Measurements from ENCODE around the gene BCAR3. TPM values are rescaled to one million over a fixed set of nuclear protein-coding genes. Genes with fewer than 3 reads are reported as not detected.

The BCAR3 gene
- total and polyA plus RNA-seq, 4 donors, result 12.2 to 33.3 (median 18.2) TPM

DNA sequence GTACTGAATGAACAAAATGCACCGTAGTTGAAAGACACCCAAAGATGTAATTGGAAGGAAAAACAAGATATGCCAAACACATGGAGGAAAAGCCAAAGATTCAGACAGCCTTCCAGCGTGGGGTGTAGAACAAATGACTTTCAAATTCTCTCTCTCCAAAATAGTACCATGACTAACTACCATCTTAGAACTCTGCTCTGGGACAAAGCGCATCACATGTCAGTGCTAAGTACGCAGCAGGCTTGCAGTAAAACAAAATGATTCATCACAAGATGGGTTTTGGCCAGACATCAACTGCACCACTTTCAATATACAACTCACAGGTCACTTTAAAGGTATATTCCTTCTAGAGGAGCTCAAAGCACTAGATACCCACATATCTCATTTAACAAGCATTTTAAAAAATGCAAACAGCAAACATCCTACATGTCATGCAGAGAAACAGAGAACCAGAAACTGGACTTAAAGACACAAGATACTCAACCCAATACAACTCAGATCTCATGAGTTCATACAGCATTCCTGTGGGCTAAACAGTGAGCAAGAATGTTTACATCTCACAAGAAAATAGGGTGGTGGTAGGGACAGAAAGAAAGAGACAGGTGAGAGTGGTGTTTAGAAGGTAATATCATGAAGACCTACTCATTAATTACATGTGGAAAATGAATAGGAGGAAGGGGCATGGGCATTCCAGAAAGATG is 75.7 kb downstream of the BCAR3 start:
- no peak for ATAC-seq (ENCODE audit: insufficient read depth, low FRiP score)
- Histone ChIP-seq H3K36me3 (ENCODE audit: control insufficient read depth in 4 of 4, insufficient read depth in 4 of 4, low read length in 4 of 4) (no peaks in the 10 kb centered on the region), H3K4me1 (ENCODE audit: control insufficient read depth in 5 of 5, insufficient read depth in 5 of 5, low read length in 5 of 5) (peaks cover 0 to 22% (median 2%) of the 10 kb centered on the region in 5 donors), H3K4me3 (no peak overlapping the region), H3K9ac (ENCODE audit: insufficient read depth in 1 of 2, low read length in 2 of 2) (no peak overlapping the region), H3K27me3 (ENCODE audit: control insufficient read depth in 3 of 3, insufficient read depth in 3 of 3, low read length in 2 of 3) (no peaks in the 10 kb centered on the region), H3K27ac (ENCODE audit: low read depth in 1 of 2, low read length in 1 of 2) (no peak overlapping the region), H3K9me3 (ENCODE audit: control insufficient read depth in 4 of 4, insufficient read depth in 3 of 4, low read length in 3 of 4) (no peaks in the 10 kb centered on the region)
- no peak for DNase-seq
- WGBS, 2 donors, result 88 to 92% methylated on average over 4 of the region's 4 CpGs
- TF ChIP-seq, protein P1, sequence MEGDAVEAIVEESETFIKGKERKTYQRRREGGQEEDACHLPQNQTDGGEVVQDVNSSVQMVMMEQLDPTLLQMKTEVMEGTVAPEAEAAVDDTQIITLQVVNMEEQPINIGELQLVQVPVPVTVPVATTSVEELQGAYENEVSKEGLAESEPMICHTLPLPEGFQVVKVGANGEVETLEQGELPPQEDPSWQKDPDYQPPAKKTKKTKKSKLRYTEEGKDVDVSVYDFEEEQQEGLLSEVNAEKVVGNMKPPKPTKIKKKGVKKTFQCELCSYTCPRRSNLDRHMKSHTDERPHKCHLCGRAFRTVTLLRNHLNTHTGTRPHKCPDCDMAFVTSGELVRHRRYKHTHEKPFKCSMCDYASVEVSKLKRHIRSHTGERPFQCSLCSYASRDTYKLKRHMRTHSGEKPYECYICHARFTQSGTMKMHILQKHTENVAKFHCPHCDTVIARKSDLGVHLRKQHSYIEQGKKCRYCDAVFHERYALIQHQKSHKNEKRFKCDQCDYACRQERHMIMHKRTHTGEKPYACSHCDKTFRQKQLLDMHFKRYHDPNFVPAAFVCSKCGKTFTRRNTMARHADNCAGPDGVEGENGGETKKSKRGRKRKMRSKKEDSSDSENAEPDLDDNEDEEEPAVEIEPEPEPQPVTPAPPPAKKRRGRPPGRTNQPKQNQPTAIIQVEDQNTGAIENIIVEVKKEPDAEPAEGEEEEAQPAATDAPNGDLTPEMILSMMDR (IDR thresholded peaks at IDR 0.05; ENCODE audit: control extremely low read depth, extremely low read depth), result no peak

DNA sequence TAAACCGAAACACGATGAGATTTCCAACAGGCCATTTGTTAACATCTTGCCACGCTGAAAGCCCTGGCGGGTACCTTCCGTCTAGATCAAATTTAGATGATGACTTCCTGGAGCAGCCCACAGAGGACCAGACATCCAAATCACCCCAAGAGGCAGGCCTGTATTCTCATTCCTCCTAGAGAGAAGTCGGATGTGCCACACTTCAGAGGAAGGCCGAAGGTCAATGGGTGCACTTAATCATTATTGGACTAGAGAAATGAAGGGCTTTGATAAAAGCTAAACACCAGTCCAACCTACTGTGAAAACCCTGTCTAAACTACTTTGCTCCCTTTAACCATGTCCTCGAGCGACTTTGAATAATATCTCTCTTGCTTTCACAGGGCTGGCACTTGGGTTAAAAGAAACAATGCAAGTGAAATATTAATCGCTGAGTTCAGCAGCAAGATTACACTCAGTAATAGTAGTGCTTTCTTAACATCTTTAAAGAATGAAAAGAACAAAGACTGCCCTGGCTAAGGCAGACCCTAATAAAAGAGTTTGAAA is 76.5 kb downstream of the BCAR3 start:
- Histone ChIP-seq H3K27me3 (ENCODE audit: control insufficient read depth in 3 of 3, insufficient read depth in 3 of 3, low read length in 2 of 3) (no peaks in the 10 kb centered on the region), H3K9me3 (ENCODE audit: control insufficient read depth in 4 of 4, insufficient read depth in 3 of 4, low read length in 3 of 4) (no peaks in the 10 kb centered on the region), H3K27ac (ENCODE audit: low read depth in 1 of 2, low read length in 1 of 2) (no peak overlapping the region), H3K4me1 (ENCODE audit: control insufficient read depth in 5 of 5, insufficient read depth in 5 of 5, low read length in 5 of 5) (peaks cover 0 to 27% (median 2%) of the 10 kb centered on the region in 5 donors), H3K9ac (ENCODE audit: insufficient read depth in 1 of 2, low read length in 2 of 2) (no peak overlapping the region), H3K36me3 (ENCODE audit: control insufficient read depth in 4 of 4, insufficient read depth in 4 of 4, low read length in 4 of 4) (no peaks in the 10 kb centered on the region), H3K4me3 (no peak overlapping the region)
- DNase-seq (no peak), ATAC-seq (ENCODE audit: insufficient read depth, low FRiP score) (no peak)
- TF ChIP-seq, protein P1 (IDR thresholded peaks at IDR 0.05; ENCODE audit: control extremely low read depth, extremely low read depth), result no peak
- WGBS, 2 donors, result 85 to 89% methylated on average over 10 of the region's 10 CpGs

DNA sequence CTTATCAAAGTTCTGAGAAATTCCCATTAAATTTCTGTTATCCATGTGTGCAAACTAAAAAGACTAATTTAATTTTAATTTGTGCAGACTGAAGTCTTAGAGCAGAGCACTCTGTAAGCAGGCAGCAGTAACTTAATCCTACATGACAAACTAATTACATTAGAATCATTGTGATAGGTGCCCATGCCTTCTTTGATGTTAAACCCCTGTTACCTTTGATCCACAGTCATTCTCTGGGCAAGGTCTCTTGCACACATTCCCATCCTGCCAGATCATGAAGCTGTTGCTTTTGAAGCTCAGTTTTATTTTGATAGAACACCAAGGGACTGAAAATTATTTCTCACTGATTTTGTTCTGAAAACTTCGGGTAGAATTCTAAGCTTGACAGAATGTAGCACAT is 77.2 kb downstream of the BCAR3 start:
- Histone ChIP-seq H3K27me3 (ENCODE audit: control insufficient read depth in 3 of 3, insufficient read depth in 3 of 3, low read length in 2 of 3) (no peaks in the 10 kb centered on the region), H3K4me1 (ENCODE audit: control insufficient read depth in 5 of 5, insufficient read depth in 5 of 5, low read length in 5 of 5) (peaks cover 0 to 24% (median 2%) of the 10 kb centered on the region in 5 donors), H3K9me3 (ENCODE audit: control insufficient read depth in 4 of 4, insufficient read depth in 3 of 4, low read length in 3 of 4) (no peaks in the 10 kb centered on the region), H3K27ac (ENCODE audit: low read depth in 1 of 2, low read length in 1 of 2) (no peak overlapping the region), H3K9ac (ENCODE audit: insufficient read depth in 1 of 2, low read length in 2 of 2) (no peak overlapping the region), H3K36me3 (ENCODE audit: control insufficient read depth in 4 of 4, insufficient read depth in 4 of 4, low read length in 4 of 4) (no peaks in the 10 kb centered on the region), H3K4me3 (no peak overlapping the region)
- DNase-seq (no peak), ATAC-seq (ENCODE audit: insufficient read depth, low FRiP score) (no peak)
- TF ChIP-seq, protein P1 (IDR thresholded peaks at IDR 0.05; ENCODE audit: control extremely low read depth, extremely low read depth), result no peak
- WGBS, 2 donors, result 86 to 89% methylated on average over 1 of the region's 1 CpG
